Measurements from ENCODE around the gene BCKDHA. TPM values are rescaled to one million over a fixed set of nuclear protein-coding genes. Genes with fewer than 3 reads are reported as not detected.

The BCKDHA gene
- total RNA-seq, 2 experiments from 2014 or later: 12.2 to 13.1 TPM

DNA sequence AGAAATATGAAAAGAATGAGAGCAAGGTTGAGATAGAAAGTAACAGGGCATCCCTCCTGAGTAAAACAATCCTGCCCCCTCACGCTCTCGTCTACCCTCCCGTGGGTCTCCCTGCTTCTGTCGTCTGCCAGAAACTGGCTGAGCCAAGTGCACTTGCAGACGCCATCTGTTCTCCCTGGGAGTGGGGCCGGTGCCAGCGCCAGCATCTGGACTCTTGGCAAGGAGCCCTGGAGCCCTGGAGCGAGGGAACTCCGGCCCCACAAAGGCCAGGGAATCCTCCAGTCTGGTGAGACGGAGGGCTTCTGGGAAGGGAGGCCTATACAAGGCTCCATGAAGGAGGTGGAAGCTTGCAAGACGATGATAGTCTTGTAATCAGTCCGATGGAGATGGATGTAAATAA, 23.6 kb upstream of the BCKDHA start:
- no peaks in the 10 kb centered on the region for H3K27me3 ChIP-seq (ENCODE audit: control insufficient read depth in 1 of 2, insufficient read depth in 2 of 2, low read length in 2 of 2)
- H3K36me3 ChIP-seq (ENCODE audit: insufficient read depth, low read length): no peaks in the 10 kb centered on the region
- no peaks in the 10 kb centered on the region for H3K27me3 Mint-ChIP-seq
- peaks cover 20% of the 10 kb centered on the region for H3K4me1 ChIP-seq (ENCODE audit: insufficient read depth, low read length)
- intact Hi-C loops (cut with DNase I, micrococcal nuclease): no loop called here
- peaks cover 14% of the 10 kb centered on the region for H3K4me1 Mint-ChIP-seq (ENCODE audit: low read depth)
- ATAC-seq (ENCODE audit: poor library complexity): no peak
- ChIA-PET POLR2A (no interaction called here), CTCF (no interaction called here)
- H3K9me3 ChIP-seq (ENCODE audit: control insufficient read depth in 1 of 2, insufficient read depth in 1 of 2, low read length in 2 of 2): no peaks in the 10 kb centered on the region
- H3K27ac ChIP-seq (ENCODE audit: low read depth in 1 of 2, low read length in 2 of 2): no peak overlapping the region
- DNase-seq: no peak
- H3K27ac Mint-ChIP-seq: no peak overlapping the region
- no peaks in the 10 kb centered on the region for H3K36me3 Mint-ChIP-seq (ENCODE audit: low read depth)
- H3K9me3 Mint-ChIP-seq: no peaks in the 10 kb centered on the region
- H3K4me3 Mint-ChIP-seq: no peak overlapping the region
- H3K4me3 ChIP-seq (ENCODE audit: low read length): no peak overlapping the region
- TF ChIP-seq, protein P1, sequence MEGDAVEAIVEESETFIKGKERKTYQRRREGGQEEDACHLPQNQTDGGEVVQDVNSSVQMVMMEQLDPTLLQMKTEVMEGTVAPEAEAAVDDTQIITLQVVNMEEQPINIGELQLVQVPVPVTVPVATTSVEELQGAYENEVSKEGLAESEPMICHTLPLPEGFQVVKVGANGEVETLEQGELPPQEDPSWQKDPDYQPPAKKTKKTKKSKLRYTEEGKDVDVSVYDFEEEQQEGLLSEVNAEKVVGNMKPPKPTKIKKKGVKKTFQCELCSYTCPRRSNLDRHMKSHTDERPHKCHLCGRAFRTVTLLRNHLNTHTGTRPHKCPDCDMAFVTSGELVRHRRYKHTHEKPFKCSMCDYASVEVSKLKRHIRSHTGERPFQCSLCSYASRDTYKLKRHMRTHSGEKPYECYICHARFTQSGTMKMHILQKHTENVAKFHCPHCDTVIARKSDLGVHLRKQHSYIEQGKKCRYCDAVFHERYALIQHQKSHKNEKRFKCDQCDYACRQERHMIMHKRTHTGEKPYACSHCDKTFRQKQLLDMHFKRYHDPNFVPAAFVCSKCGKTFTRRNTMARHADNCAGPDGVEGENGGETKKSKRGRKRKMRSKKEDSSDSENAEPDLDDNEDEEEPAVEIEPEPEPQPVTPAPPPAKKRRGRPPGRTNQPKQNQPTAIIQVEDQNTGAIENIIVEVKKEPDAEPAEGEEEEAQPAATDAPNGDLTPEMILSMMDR (IDR thresholded peaks at IDR 0.05): no peak

DNA sequence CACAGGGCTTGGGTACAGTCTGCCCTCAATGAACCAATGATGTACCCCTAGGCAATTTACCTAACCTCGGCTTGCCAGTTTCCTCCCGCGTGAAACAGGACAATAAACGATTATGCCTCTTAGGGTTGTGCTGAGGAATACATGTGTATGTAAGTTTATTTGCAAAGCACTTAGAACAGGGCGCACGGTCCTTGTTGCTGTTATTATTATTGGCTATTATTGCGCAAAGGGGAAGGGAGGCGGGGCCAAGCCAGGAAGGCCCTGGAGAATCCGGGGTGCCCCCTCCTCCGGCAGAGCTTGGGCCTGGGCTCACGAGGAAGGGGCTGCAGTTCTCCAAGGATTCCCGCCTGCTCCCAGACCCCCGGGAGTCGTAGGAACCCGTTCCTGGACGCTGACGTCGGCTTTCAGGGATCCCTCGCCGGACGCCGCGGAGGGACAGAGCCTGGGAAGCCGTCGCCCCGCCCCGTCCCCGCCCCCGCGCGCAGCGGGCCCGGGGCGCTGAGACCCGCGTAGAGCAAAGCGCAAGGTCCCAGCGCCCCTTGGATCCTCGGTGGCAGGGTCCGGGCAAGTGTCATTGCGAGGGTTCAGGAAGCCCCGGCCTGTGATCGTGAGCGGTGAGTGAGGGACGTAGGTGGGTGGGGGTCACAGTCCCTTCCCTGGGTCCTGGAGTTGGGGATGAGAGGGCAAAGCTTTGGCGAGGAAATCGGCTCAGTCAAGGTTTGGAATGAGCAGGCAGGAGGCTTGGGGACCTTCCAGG, 21.2 kb upstream of the BCKDHA start, which contains the start of gene TMEM91:
TSS of gene TMEM91 (plus strand) at position 293 of the 757 bp plus-strand sequence. CDS start 1,777 bp downstream, outside the sequence.
- Histone ChIP-seq H3K4me1 (ENCODE audit: insufficient read depth, low read length) (peaks cover 20% of the 10 kb centered on the region), H3K27me3 (ENCODE audit: control insufficient read depth in 1 of 2, insufficient read depth in 2 of 2, low read length in 2 of 2) (no peaks in the 10 kb centered on the region), H3K27ac (ENCODE audit: low read depth in 1 of 2, low read length in 2 of 2) (no peak within 1 kb of the TSS), H3K36me3 (ENCODE audit: insufficient read depth, low read length) (no peaks in the 10 kb centered on the region), H3K9me3 (ENCODE audit: control insufficient read depth in 1 of 2, insufficient read depth in 1 of 2, low read length in 2 of 2) (no peaks in the 10 kb centered on the region), H3K4me3 (ENCODE audit: low read length) (peak within 1 kb of the TSS; percentile 64)
- CTCF ChIA-PET: no interaction called here
- intact Hi-C loops (cut with DNase I, micrococcal nuclease): no loop called here
- Mint-ChIP-seq H3K9me3 (no peaks in the 10 kb centered on the region), H3K27ac (peak within 1 kb of the TSS; percentile 76), H3K4me1 (ENCODE audit: low read depth) (peaks cover 14% of the 10 kb centered on the region), H3K27me3 (no peaks in the 10 kb centered on the region), H3K36me3 (ENCODE audit: low read depth) (no peaks in the 10 kb centered on the region), H3K4me3 (peak within 1 kb of the TSS; percentile 85)
- TF ChIP-seq, protein P1 (IDR thresholded peaks at IDR 0.05): no peak
- POLR2A ChIA-PET: interaction anchor here (0.5 to 1.4 kb wide), 3 partner anchors 12 to 1191 kb away, joined by 3 to 6 read pairs (median 3); partner anchors contain the start of gene B9D2
- ATAC-seq (ENCODE audit: poor library complexity): peak; percentile 50
- peak in 4 of 14 experiments; percentile 15 to 45 (median 41) for DNase-seq

DNA sequence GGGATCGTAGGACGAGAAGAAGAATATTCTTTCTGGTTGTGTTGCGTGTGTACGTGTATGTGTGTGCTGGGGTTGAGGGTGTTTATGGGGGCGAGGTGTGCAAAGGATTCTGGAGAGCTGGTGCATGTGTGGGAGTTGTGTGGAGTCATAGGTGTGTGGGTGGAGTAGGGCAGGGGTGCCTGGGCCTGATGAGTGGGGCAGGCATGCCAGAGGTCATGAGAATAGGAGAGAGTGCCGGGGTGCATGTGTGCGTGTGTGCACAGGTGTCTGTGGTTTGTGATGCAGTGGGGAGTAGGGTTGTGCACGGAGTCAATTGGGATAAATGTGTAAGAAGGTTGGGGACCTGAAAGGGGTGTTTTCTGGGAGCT, 20.6 kb upstream of the BCKDHA start:
- POLR2A ChIA-PET: interaction anchor here (1.4 kb wide), 1 partner anchor 13 kb away, joined by 6 read pairs; the partner anchor contains the start of gene B9D2
- Histone ChIP-seq H3K9me3 (ENCODE audit: control insufficient read depth in 1 of 2, insufficient read depth in 1 of 2, low read length in 2 of 2) (no peaks in the 10 kb centered on the region), H3K36me3 (ENCODE audit: insufficient read depth, low read length) (no peaks in the 10 kb centered on the region), H3K4me1 (ENCODE audit: insufficient read depth, low read length) (peaks cover 20% of the 10 kb centered on the region), H3K4me3 (ENCODE audit: low read length) (peak overlapping the region; percentile 64), H3K27ac (ENCODE audit: low read depth in 1 of 2, low read length in 2 of 2) (no peak overlapping the region), H3K27me3 (ENCODE audit: control insufficient read depth in 1 of 2, insufficient read depth in 2 of 2, low read length in 2 of 2) (no peaks in the 10 kb centered on the region)
- TF ChIP-seq, protein P1 (IDR thresholded peaks at IDR 0.05): no peak
- Mint-ChIP-seq H3K4me1 (ENCODE audit: low read depth) (peaks cover 14% of the 10 kb centered on the region), H3K27ac (peak overlapping the region; percentile 8), H3K36me3 (ENCODE audit: low read depth) (no peaks in the 10 kb centered on the region), H3K4me3 (peak overlapping the region; percentile 85), H3K9me3 (no peaks in the 10 kb centered on the region), H3K27me3 (no peaks in the 10 kb centered on the region)
- DNase-seq (no peak), ATAC-seq (ENCODE audit: poor library complexity) (peak; percentile 45)
- CTCF ChIA-PET: no interaction called here
- intact Hi-C loops (cut with DNase I, micrococcal nuclease): no loop called here

All from CD4-positive, alpha-beta T cell (primary cell).